SK-N-DZ (cell line): ENCODE measurements around the gene TNFAIP8L1.
A peak's percentile ranks its signal among the peaks of the same experiment; 100 is the strongest.

Experiments
- DNase-seq: peaks from one replicate; pipeline ENCODE4 v3.0.0-alpha.2; 2015; ENCODE audit warnings: low spot score

TNFAIP8L1 gene

DNA sequence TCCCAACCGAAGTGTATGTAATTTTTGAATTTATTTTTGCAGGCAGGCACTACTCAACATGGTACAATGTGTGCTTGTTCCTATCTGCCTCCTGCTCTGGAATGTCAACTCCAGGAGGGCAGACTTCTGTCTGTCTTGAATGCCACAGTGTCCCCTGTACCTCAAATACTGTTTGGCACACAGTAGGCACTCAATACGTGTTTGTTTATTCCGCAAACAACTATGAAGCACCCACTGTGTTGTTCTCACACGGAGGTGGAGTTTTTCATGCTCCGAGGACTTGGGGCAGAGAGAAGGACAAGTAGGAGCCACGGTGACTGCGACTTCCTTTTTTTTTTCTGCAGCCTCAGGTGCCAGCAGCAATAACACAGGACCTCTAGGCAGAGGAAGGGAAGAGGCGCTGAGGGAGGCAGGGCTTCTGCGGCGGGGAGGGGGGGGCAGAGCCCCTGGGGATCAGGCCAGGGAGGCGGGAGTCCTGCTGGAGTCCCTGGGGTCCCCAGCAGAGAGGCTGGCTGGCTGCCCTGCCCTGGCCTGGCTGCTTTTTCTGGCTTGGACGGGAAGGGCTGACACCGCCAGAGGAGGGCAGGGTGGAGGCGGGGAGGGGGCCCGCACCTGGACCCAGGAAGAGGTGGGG, 29.3 kb upstream of the TNFAIP8L1 start:
- DNase-seq = no peak

DNA sequence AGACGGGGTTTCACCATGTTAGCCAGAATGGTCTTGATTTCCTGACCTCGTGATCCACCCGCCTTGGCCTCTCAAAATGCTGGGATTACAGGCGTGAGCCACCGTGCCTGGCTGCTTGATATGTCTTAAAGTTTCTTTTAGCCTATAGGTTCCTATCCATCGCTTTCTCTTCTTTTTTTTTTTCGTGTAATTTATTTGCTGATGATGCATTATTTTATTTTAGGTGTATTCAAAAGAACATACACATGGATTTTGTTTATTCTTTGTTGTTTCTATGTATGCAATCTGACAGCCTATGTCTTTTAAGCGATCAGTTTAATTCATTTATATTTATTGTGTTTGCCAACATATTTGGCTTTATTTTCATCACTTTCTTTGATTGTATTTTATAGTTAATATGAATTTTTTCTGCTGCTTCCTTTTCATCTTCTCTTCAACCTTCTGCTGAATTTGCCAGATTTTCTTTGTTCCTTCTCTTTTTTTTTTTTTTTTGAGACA, 26.0 kb upstream of the TNFAIP8L1 start:
- no peak for DNase-seq

GRCh38 chr19:4618019-4618418, 21.3 kb upstream of the TNFAIP8L1 start:
- DNase-seq = no peak

- DNase-seq = no peak
Measured at GRCh38 chr19:4619668-4620294, 19.5 kb upstream of the TNFAIP8L1 start.

DNA sequence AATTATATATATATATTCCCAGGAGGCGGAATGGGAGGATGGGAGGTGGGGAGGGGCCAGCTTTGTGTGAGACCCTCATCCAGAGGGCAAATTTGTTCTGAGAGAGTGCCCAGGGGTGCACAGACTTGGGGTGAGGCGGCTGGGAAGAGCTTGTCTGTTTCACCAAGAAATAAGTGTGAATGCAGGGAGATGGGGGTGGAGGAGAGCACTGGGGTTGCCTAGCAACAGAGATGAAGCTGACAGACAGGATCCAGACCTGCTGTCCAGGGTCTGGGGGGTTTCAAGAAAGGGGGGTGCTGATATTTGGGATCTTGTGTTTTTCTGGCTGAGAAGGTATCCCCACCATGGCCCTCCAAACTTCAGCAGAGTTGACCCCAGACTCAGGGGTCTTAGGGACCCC, 18.6 kb upstream of the TNFAIP8L1 start:
- no peak for DNase-seq

GRCh38 chr19:4622695-4623421, 16.5 kb upstream of the TNFAIP8L1 start:
- no peak for DNase-seq

- no peak for DNase-seq
Measured at GRCh38 chr19:4624301-4624700, 15.0 kb upstream of the TNFAIP8L1 start.

DNA sequence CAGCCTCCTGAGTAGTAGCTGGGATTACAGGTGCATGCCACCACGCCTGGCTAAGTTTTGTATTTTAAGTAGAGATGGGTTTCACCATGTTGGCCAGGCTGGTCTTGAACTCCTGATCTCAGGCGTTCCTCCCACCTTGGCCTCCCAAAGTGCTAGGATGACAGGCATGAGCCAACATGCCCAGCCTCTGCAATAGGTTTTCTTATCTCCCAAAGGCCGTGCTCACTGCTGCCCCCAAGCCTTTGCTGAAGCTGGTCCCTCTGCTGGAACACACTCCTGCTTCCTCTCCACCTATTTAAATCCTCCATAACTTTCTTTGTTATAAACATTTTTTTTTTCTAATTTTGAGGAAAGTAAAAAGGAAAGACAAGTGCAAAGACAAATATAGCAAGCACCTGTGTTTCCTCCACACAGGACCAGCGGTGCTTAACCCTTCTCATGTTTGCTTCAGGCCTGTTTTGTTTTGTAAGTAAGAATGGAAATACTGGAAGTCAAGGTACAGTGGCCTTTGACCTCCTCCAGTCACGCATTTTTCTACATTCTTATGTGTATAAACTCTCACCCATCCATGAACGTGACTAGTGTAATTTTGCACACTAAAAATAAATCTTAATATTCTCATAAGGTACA, 14.5 kb upstream of the TNFAIP8L1 start:
- no peak for DNase-seq

GRCh38 chr19:4633140-4633967, 6.0 kb upstream of the TNFAIP8L1 start:
- DNase-seq = peak; percentile 69

GRCh38 chr19:4635754-4636116, 3.6 kb upstream of the TNFAIP8L1 start:
- DNase-seq = no peak

DNA sequence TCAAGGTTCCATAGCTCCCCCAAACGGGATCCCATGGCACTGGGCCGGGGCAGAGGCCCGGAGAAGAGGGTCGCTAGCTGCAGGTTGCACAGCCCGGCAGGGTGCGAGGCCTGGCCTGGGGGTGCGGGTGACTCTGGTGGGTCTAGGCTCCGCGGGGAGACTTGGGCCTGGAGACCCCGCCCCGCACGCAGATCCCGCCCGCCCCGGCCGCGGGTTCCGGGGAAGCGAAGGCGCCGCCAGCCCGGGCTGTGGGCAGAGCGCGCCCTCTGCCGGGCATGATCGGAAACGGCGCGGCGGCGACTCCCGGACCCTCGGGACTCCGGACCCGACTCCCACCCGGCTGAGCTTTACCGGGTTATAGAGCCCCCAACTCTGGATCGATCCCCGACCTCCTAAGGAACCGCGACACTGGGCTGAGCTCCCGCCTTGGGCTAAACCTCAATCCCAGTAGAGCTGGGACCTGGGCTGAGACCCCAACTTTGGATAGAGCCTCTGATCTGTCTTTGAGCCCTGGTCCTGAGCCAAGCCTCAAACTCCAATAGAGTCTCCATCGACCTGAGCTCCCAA, 3.1 kb upstream of the TNFAIP8L1 start:
- DNase-seq = peak; percentile 51

DNA sequence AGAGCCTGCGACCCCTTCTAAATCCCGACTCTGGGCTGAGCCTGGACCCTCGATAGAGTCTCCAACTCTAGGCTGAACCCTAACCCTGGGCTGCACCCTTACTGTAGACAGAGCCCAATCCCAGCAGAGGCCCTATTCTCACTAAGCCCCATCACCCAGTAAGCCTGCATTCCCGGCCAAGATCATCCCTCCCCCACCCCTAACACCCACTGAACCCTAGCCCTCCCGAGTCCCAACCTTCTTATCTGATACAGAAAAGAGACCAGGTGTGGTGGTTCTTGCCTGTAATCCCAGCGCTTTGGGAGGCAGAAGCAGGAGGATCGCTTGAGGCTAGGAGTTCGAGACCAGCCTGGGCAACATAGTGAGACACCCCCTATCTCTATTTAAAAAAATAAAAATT, 2.6 kb upstream of the TNFAIP8L1 start:
- no peak for DNase-seq

GRCh38 chr19:4638317-4638716, 999 bp upstream of the TNFAIP8L1 start:
- DNase-seq = no peak

DNA sequence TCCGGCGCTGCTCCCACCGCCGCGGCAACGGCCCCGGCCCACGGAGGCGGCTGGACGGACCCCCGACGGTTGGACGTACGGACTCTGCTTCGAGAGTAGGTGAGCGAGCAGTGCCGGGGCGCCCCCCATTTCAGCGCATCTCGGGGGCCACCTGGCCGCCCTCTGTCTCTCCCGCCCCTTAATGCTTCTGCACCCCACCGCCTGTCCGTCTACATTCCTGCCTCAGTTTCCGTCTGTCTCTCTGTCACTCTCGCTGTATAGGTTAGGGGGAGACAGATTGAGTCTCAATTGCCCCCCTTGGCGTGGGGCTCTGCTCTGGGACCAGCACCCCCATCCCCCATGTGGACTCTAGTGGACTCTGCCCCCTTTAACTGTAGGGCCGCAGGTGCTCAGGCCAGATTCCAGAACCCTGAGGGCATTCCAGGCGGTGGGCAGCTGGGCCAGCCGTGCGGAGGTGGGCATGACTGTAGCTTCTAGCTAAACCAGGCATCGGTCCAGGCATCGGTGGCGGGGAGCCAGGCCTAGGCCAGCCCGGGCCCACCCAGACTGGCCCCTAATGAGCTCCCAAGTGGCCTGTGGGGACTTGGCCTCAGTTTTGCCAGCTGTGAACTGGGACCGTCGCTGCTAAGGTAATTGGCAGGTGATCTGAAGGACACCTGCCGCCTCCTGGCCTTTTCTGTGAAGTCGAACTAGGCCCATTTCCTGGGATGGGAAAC, 373 bp downstream of the TNFAIP8L1 start:
- DNase-seq = no peak

DNA sequence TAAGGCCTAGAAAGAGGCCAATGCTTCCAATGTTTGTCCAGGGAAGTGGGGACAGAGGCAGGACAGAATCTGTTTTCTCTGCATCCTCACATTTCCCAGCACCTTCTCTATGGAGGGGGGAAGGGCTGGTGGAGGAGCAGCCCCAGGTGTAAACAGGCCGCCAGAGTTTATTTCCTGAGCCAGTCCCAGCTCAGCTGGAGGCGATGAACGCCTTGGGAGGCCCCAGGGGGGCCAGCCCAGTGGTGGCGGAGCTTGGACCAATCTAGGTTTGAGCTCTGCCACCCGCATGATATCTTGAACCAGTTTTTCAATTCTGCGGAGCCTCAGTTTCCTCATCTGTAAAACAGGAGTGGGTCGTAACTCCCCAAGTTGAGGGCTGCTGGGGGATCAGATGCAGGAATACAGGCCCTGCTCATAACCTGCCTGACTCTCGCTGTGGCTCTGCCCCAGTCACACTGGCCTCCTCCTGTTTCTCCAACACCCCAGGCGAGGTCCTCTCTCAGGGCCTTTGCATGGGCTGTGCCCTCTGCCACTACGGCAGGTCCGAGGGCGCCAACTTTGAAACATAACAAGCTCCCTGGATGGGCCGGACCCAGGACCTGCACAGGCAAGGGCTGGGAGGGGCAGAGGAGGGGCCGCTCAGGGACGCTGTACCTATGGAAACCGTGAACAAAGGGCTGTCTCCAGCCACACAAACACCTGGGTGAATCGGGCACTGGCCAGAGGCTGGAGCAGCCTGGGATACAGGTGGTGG, 1.1 kb downstream of the TNFAIP8L1 start:
- DNase-seq = no peak

DNA sequence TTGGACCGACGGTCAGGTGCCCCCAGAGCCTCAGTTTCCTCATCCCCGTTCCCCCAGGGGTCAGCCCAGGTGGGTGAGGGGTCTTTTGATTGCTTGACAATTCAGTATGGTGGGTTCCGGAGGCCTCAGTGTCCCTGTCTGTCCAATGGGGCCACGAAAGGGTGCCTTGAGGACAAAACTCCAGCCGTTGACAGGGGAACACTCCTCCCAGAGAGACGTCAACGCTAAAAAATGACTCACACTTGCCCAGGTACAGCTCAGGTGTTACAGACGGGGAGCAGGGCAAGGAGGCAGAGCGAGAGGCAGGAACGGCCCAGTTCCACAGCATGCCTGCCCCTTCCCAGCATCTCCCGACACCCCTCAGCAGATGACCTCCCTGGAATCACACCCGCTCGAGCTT, 1.8 kb downstream of the TNFAIP8L1 start:
- no peak for DNase-seq

DNA sequence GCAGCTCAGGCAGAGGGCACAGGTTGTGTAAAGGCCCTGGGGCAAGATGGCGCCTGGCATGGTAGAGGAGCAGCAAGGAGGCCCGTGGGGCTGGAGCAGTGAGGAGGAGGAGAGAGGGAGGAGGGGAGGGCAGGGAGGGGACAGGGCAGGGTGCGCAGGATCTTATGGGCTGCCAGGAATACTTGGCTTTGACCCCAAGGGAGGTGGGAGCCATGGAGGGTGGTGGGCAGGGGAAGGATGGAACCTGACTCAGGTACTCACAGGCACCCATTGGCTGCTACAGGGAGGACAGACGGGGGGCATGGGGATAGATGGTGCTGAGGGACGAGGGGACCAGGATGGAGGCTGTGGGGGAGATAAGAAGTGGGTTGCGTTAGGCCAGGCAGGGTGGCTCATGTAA, 3.3 kb downstream of the TNFAIP8L1 start:
- DNase-seq = no peak

DNA sequence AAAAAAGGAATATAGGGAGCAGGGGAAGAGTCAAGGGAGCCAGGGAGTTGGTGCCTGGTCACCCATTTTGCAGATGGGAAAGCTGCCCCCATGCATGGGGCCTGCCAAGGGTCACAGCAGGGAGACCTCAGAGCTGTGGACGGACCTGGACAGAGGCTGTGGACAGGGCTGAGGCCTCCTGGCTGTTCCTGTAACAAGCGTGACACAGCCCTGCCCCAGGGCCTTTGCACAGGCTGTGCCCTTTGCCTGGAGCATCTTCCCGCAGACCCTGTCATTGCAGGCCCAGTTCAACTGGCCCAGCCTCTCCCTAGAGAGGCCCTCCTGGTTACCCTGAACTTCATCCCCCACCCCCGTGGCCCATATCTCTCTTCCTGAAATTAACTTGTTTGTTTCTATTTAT, 6.4 kb downstream of the TNFAIP8L1 start:
- DNase-seq = no peak
